HPDE6-E6E7 (cell line): ENCODE measurements around the gene RPL36.
"Not testable (repeated sequence)": the region's sequence is repeated elsewhere in the genome, so short reads cannot be mapped to it uniquely, and the experiment has no call there.

Experiments used
- DNase-seq: peaks from one replicate; pipeline ENCODE4 v3.0.0; 2011; ENCODE audit warnings: missing footprints; ENCODE audit errors: extremely low spot score

The RPL36 gene

DNA sequence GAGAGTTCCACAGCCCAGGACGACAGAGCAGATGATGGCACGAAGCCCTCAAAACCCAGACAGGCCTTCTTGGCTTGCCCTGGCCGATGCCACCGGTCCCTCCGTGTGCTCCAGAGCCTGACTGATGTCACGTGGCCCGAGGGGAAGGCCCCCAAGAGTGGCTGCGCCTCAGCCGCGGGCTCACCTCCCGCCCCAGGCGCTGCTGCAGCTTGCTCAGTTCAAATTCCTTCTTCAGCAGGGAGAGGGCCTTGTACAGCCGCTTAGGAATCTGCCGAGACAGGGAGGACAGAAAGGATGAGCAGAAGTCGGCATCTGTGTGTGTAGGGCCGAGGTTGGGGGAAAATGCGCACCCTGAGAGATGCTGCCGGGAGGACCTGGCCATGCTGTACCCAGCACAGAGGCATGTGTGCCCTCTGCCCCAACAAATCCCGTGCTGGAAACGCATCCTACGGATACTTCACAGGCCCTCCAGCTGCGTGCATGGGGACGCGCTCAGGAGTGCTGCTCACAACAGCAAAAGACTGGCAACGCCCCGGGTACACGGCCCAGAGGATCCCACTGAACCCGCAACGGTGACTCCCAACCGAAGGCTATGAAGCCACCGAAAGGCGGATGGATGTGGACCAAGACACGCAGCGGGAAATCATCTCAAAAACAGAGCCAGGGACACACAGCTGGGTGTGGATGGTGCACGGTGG, 16.9 kb downstream of the RPL36 start:
- no peak for DNase-seq

DNA sequence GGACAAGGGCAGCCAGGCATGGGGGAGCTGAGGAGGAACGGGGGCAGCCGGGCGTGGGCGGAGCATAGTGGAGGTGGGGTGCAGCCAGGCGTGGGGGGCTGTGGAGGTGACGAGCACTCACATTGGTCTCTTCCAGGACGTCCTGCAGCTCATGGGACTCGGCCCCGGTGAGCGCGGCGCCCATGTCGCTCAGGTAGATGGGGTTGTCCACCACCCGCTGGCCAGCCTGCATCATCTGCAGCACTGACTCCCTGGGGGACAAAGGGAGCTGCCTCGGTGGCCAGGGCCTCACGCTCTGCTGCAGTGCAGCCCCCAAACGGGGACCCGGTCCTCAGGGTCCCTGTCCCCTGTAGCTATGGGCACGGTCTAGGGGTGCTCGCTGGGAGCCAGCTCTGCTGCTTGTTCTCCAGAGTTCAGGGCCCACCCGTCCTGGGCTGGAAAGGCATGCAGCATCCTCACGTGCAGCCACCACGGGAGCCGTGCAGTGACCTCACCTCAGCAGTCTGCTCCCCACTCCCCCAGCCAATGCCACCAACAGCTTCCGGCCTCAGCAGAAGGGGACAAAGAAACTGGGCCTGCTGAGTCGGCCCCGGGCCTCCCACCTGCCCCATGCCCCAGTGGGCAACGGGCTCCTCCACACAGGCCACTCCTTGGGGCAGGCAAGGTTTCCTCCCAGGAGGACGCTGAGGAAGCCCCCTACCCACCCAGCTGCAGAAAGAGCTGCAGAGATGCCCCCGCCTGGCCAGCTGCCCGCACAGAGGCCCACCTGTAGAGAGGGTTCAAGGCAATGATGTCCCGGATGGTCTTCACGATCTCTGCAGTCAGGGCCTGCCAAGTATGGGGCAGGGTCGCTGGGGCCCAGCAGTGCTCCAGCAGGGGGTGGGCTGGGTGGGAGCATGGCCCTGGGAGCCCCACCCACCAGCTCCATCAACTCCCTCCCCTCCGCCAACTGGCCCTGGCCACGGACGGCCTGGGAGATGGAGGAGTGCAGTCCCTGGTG, 17.8 kb downstream of the RPL36 start:
- DNase-seq, result no peak

DNA sequence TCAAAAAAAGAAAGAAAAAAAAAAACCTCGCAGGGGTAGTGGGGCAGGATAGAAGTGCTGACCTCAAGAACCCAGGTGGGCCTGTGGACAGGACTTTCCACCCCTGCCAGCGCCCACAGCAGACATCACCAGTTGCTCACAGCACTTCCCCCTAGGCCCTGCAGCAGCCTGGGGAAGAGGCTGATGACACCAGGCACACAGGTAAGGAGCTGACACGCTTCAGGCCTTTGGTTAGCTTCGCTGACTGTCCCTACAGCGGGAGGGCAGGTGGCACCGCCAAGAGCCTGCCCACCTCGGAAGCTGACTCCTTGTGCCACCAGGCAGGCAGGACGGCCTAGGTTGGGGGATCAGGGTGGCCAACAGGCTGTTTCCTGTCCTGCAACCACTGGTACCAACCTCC, 20.9 kb downstream of the RPL36 start:
- DNase-seq, result no peak

DNA sequence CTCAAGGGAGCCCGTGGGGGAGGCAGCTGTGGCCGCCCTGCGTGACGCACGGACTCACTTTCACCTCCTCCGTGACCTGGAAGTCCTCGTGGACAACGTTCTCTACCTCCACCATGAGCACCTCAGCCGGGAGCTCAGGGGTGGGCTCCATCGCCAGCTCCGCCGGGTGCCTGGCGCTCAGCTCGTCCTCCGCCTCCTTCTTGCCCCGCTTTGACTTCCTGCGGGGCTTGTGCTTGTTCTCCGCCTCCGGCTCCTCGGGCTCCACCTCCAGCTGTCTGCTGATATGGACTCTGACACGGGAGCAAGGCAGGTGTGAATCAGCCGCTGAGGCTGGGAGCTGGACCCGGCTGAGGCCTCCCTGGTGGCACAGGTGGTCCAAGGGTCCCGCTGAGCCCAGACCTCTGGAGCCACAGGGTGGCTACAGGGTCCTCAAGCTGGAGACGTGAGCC, 21.6 kb downstream of the RPL36 start:
- no peak for DNase-seq

DNA sequence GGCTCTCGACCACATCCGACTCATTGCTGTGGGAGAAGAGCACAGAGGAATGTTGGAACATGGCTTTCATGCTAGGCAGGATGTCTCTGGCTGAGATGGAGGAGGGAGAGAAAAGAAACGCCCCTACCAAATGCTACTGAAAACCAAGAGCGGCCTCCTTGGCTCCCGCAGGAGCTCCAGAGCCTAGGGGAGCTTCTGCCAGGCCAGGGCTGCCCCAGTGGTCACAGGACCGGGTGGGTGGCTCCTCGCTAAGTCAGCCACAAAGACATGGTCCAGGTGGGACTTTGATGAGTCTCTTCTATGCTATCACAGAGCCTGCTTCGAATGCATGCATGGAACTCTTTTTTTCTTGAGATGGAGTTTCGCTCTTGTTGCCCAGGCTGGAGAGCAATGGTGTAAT, 23.1 kb downstream of the RPL36 start:
- DNase-seq, result no peak

DNA sequence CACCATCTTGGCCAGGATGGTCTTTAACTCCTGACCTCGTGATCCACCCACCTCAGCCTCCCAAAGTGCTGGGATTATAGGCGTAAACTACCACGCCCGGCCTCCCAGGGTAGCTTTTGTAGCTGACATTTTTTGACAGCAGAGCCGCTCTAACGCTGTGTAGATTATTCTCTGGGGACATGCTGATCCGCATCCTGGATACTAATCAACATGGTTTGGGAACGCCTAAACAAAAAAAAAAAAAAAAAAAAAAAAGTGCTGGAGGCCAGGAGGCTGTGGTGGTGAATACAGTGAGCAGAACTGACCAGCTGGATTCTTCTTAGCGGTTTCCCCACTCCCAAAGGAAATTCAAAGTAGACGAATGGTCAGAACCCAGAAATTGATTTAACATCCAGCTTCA, 24.7 kb downstream of the RPL36 start:
- no peak for DNase-seq

DNA sequence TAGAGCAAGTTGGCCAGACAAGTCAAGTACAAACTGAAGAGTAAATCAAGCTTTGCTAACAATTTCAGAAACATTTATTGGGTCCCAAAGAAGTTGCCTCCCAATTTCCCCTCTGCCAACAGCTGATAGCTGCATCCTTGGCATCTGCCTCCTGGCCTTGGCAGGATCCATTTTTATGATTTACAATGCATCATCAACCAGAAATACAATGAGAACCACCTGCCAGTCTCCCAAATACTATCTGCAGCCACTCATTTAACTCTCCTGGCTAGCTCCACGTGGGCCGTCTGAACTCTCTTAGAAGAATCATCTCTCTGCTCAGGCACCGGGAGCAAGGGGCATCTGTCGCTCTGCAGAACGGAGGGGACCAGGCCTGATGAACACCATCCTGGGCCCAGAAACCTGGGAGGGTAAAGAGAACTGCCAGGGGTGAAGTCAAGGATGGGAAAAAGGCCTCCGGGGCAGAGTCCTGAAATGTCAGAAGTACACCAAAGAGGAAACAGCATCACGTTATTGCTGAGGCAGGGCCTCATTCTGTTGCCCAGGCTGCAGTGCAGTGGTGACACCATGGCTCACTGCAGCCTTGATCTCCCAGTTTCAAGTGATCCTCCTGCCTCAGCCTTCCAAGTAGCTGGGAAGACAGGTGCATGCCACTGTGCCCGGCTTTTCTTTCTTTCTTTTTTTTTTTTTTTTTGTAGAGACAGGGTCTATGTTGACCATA, 27.3 kb downstream of the RPL36 start:
- no peak for DNase-seq

DNA sequence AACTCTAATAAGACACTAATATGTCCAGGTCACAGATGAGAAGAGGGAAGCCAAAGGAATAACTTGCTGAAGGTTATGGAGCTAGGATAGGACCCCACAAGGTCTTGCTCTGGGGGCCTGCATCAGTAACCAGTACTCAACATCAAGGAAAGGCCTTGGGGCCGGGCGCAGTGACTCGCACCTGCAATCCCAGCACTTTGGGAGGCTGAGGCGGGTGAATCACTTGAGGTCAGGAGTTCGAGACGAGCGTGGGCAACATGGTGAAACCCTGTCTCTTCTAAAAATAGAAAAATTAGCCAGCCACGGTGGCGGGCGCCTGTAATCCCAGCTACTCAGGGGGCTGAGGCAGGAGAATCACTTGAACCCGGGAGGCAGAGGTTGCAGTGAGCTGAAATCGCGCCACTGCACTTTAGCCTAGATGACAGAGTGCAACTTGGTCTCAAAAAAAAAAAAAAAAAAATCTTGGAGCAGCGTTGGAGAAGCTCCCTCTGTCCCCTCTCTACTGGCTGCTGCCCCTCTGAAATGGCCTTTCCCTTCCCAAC, 28.0 kb downstream of the RPL36 start:
- DNase-seq, result no peak

DNA sequence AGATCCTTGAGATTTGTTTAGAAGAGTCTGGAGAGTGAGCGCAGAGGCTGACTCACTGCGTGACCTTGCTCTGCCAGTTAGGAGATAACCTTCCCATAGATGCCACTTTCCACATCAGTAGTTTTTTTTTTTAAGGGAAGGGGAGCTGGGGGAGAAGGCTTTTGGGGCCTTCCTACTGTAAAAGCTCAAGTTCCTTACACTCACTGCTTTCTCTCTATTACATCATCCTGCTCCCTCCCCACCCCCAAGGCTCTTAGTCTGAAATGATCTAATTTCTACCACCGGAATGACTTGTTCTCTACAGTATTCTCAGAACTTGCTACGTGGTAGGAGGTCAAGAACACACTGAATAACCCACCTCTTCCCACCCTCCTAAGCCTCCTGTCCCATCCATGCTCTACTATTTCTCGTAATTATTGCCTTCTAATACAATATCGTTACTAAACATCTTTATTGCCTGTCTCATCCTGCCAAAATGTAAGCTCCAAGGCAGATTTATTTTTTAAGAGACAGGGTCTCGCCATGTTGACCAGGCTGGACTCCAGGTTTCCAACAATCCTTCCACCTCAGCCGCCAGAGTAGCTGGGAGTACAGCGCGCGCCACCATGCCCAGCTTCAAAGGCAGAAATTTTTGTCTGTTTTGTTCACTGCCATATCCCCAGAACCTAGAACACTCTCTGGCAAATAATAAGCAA, 28.6 kb downstream of the RPL36 start:
- DNase-seq, result peak; percentile 49

DNA sequence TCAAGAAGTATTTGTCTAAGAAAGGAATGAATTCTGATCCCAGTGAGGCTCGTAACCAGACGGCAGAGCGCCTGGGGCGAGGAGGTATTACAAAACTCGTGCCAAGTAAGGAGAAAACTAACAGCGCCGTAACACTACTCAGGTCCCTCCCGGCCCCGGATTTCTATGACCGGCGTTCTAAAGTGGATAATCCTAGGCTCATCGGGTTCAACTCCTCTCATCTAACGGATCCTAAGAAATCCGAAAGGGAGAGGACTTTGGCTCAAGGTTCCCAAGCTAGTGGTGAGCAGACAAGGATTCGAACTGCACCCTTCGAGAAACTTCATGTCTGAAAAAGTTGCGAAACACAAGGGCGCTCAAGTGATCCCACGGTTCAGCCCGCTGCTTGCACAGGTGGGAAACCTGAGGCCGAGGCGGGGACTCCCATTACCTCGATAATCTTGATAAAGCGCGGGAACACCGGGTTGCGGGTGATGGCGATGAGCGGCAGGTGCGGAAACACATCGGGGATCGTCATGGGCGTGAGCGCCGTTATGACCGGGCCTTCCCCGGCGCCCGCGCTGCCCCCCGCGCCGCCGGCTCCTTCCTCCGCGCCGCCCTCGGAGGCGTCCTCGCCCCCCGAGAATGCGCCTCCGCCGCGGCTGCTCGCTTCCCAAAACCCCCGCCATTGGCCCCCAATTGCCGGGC, 29.3 kb downstream of the RPL36 start:
- no peak for DNase-seq

DNA sequence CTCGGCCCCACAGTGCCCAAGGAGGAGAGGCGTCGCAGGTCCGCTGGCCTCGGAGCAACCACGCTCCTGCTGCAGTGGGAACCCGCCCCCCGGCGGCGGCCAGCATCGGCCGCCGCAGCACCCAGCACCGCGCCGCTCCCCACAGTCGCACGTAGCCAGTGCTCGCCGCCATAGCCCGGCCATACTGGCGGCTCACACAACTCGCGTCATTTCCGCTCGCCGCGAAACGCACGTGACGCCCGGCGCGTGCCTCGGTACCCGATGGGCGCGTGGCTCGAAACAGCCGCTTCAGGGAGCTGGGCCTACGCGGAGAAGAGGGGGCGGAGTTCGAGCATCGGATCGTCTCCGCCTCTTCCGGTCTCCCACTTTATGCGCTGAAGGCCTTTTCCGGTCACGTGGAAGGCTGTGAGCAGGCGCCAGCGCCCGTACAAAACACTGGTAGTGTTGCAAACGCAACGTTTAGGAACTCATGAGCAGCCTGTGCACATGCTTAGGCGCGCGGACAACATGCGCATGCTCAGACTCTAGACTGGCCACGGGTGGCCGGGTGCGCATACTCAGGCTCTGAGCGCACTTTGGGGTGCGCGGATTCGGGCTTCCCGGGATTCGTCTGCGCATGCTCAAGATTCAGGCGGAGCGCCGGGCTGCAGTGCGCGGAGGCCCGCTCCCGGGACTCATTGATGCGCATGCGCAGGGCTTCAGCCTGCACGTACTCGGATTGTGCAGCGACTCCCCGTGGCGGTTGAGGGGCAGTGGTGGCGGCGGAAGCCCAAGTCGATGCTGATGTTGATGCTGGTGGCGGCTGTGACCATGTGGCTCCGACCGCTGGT, 30.1 kb downstream of the RPL36 start, which contains the start of the genes CATSPERD and LONP1:
CATSPERD (plus strand) TSS at position 677 of the 830 bp plus-strand sequence; CDS start at position 778, 101 bp downstream.
LONP1 (minus strand) TSS at position 186 of the 830 bp plus-strand sequence; CDS start at position 172, 14 bp downstream.
- DNase-seq, result peak; percentile 100

DNA sequence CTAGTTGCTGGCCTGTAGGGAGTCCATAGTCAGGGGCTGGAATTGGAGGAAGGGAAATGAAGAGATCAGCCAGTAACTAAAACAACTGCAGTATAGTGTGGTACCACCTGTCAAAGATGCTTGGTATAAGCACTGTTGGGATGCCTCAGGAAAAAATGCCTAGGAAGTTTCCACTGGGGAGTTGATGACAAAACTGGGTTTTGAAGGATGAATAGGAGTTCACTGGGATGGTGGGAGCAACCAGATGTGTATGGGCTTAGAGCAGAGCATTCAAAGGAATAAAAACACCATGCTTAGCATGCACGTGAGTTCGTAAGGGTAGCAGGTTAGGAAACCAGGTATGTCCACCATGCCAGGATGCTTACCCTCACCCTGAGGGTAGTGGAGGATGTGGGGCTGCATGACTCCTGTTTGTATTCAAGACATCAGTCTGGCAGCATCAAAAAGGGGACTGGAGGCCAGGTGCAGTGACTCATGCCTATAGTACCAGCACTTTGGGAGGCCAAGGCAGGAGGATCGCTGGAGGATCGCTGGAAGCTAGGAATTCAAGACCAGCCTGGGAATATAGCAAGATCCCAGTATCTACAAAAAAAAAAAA, 37.5 kb downstream of the RPL36 start:
- no peak for DNase-seq

DNA sequence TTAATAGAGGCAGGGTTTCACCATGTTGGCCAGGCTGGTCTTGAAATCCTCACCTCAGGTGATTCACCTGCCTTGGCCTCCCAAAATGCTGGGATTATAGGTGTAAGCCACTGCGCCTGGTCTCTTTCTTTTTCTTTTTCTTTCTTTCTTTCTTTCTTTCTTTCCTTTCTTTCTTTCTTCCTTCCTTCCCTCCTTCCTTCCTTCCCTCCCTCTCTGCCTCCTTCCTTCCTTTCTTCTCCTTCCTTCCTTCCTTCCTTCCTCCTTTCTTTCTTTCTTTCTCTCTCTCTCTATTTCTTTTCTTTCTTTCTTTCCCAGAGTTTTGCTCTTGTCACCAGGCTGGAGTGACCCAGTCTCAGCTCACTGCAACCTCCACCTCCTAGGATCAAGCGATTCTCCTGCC, 43.1 kb downstream of the RPL36 start:
- not testable (repeated sequence) for DNase-seq

DNA sequence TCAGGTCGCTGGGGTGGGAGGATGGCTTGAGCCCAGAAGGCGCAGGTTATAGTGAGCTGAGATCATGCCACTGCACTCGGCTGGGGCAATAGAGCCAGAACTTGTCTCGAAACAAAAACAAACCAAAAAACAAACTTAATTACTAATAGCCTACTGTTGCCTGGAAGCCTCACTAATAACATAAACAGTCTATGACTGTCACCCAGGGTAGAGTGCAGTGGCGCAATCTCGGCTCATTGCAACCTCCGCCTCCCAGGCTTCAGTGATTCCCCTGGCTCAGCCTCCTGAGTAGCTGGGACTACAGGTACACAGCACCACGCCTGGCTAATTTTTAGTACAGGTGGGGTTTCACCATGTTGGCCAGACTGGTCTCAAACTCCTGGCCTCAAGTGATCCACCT, 48.3 kb downstream of the RPL36 start:
- DNase-seq, result no peak
